ENCODE measurements around the gene TULP1. TPM values are rescaled to one million over a fixed set of nuclear protein-coding genes. Genes with fewer than 3 reads are reported as not detected.

Gene TULP1
- total and polyA plus RNA-seq, 2 of the 13 experiments (the other 11 are each of a cell fraction or from before 2014, with no cell fraction given) = not detected

DNA sequence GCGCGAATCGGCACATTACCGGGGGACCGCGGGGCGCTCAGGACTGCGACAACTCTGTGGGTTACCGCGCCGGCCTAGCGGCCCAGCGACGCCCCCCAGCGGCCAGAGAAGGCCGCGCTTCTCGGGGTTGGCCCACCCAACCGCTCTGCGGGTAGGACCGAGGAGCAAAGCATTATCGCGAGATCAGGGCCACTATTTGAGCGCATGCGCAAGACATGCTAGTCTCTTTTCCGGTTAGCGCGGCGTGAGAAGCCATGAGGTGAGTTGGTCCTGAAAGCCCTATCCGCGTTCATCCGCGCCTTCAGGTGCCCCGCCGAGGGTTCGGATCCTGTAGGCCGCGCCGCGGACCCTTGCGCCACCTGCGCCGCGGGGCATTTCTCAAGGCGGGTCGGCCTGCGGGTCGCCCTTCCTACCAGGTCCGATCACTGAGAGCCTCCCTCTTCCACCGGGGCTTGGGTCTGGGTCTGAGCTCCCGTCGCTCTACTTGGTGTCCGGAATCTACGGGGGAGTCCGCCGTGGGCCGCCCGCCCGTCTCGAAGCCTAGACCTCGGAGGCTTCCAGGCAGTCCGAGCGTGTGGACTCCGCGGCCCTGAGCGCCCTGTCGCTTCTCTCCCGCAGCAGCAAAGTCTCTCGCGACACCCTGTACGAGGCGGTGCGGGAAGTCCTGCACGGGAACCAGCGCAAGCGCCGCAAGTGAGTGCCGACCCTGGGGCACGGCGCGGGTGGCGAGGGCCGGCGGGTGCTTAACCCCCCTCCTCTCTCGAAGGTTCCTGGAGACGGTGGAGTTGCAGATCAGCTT is 44.3 kb downstream of the TULP1 start, which contains the start of gene RPL10A (continued):
- TF ChIP-seq, protein P1, sequence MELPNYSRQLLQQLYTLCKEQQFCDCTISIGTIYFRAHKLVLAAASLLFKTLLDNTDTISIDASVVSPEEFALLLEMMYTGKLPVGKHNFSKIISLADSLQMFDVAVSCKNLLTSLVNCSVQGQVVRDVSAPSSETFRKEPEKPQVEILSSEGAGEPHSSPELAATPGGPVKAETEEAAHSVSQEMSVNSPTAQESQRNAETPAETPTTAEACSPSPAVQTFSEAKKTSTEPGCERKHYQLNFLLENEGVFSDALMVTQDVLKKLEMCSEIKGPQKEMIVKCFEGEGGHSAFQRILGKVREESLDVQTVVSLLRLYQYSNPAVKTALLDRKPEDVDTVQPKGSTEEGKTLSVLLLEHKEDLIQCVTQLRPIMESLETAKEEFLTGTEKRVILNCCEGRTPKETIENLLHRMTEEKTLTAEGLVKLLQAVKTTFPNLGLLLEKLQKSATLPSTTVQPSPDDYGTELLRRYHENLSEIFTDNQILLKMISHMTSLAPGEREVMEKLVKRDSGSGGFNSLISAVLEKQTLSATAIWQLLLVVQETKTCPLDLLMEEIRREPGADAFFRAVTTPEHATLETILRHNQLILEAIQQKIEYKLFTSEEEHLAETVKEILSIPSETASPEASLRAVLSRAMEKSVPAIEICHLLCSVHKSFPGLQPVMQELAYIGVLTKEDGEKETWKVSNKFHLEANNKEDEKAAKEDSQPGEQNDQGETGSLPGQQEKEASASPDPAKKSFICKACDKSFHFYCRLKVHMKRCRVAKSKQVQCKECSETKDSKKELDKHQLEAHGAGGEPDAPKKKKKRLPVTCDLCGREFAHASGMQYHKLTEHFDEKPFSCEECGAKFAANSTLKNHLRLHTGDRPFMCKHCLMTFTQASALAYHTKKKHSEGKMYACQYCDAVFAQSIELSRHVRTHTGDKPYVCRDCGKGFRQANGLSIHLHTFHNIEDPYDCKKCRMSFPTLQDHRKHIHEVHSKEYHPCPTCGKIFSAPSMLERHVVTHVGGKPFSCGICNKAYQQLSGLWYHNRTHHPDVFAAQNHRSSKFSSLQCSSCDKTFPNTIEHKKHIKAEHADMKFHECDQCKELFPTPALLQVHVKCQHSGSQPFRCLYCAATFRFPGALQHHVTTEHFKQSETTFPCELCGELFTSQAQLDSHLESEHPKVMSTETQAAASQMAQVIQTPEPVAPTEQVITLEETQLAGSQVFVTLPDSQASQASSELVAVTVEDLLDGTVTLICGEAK (IDR thresholded peaks at IDR 0.05) = no peak
- TF ChIP-seq, protein P1 (CRISPR knock-in tag; IDR thresholded peaks at IDR 0.05) = peak; percentile 85; the same call in 1 of the 2 replicates
- TF ChIP-seq ZNF605 (CRISPR knock-in tag; IDR thresholded peaks at IDR 0.05) (peak; percentile 99), ZNF678 (CRISPR knock-in tag; IDR thresholded peaks at IDR 0.05) (0 out of 2 replicates have a peak, but pooled peaks have one; percentile 33), RELA (CRISPR knock-in tag; IDR thresholded peaks at IDR 0.05) (peak; percentile 14; the same call in 1 of the 2 replicates), ZNF264 (CRISPR knock-in tag; IDR thresholded peaks at IDR 0.05) (peak; percentile 90), ZNF564 (CRISPR knock-in tag; IDR thresholded peaks at IDR 0.05) (no peak; the same call in 1 of the 2 replicates), ZNF660 (CRISPR knock-in tag; IDR thresholded peaks at IDR 0.05; ENCODE audit: borderline replicate concordance, low read depth) (no peak), ZC3H13 (CRISPR knock-in tag; IDR thresholded peaks at IDR 0.05) (peak; percentile 96)
- TF ChIP-seq, protein P2, sequence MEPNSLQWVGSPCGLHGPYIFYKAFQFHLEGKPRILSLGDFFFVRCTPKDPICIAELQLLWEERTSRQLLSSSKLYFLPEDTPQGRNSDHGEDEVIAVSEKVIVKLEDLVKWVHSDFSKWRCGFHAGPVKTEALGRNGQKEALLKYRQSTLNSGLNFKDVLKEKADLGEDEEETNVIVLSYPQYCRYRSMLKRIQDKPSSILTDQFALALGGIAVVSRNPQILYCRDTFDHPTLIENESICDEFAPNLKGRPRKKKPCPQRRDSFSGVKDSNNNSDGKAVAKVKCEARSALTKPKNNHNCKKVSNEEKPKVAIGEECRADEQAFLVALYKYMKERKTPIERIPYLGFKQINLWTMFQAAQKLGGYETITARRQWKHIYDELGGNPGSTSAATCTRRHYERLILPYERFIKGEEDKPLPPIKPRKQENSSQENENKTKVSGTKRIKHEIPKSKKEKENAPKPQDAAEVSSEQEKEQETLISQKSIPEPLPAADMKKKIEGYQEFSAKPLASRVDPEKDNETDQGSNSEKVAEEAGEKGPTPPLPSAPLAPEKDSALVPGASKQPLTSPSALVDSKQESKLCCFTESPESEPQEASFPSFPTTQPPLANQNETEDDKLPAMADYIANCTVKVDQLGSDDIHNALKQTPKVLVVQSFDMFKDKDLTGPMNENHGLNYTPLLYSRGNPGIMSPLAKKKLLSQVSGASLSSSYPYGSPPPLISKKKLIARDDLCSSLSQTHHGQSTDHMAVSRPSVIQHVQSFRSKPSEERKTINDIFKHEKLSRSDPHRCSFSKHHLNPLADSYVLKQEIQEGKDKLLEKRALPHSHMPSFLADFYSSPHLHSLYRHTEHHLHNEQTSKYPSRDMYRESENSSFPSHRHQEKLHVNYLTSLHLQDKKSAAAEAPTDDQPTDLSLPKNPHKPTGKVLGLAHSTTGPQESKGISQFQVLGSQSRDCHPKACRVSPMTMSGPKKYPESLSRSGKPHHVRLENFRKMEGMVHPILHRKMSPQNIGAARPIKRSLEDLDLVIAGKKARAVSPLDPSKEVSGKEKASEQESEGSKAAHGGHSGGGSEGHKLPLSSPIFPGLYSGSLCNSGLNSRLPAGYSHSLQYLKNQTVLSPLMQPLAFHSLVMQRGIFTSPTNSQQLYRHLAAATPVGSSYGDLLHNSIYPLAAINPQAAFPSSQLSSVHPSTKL (CRISPR knock-in tag; IDR thresholded peaks at IDR 0.05) = peak; percentile 79
- TF ChIP-seq, protein P3, sequence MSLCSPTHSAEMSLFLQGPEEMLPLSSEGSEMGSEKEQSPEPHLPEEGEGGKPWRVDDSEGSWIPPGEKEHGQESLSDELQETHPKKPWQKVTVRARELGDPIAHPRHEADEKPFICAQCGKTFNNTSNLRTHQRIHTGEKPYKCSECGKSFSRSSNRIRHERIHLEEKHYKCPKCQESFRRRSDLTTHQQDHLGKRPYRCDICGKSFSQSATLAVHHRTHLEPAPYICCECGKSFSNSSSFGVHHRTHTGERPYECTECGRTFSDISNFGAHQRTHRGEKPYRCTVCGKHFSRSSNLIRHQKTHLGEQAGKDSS (CRISPR knock-in tag; IDR thresholded peaks at IDR 0.05; ENCODE audit: borderline replicate concordance, low read depth) = peak; percentile 96; the same call in 1 of the 2 replicates
- TF ChIP-seq, protein P4, sequence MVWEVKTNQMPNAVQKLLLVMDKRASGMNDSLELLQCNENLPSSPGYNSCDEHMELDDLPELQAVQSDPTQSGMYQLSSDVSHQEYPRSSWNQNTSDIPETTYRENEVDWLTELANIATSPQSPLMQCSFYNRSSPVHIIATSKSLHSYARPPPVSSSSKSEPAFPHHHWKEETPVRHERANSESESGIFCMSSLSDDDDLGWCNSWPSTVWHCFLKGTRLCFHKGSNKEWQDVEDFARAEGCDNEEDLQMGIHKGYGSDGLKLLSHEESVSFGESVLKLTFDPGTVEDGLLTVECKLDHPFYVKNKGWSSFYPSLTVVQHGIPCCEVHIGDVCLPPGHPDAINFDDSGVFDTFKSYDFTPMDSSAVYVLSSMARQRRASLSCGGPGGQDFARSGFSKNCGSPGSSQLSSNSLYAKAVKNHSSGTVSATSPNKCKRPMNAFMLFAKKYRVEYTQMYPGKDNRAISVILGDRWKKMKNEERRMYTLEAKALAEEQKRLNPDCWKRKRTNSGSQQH (CRISPR knock-in tag; IDR thresholded peaks at IDR 0.05; ENCODE audit: low read depth) = 0 out of 2 replicates have a peak, but pooled peaks have one; percentile 73
